HG03280 (cell line): ENCODE measurements around the gene PAX1.

Experiments used
- ATAC-seq: cut with Tn5 transposase; IDR thresholded peaks from one replicate; pipeline ENCODE4 v1.9.1; 2021; ENCODE audit warnings: mild to moderate bottlenecking, moderate library complexity; ENCODE audit not compliant: unreplicated experiment

The PAX1 gene

DNA sequence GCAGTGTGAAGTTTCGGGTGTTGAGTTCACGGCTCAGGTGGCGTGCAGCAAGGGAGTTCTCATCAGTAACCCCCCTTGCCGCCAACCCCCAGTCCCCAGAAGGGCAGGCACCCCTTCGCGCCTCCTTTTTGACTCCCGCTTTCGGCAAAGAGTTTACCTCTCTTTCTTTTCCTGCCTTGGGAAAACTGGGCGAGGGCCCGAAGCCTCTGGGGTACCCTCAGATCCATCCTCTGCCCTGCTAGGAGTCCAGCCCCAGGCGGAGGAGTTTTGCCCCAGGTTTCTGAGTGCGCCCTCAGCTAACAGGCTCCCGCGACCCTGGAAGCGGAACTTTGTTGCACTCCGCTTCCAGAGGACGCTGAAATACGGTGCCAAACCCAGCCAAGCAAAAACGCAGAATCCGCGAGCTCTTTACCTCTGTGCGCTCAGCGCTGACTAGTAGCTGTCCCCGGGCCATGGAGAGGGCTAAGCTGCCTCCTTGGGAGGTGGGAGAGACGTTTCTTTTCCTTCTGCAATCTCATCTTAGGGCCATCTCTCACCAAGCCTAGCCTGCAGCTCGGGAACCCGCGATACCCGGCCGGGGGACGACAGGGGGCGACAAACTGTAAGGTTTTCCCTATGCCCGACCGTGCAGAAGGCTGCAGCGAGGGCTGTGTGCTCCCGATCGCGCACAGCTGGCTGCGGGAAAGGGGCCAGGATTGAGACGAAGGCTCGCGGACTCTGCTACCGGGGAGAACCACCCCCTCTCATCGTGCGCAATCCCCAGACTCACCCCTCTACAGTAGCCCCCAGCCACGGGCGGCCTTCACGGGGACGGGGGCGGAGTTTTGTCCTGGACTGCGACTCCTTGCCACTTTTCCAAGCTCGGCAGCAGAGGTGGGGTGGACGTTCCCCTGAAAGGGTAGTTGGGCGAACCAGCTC, 2.7 kb upstream of the PAX1 start:
- ATAC-seq, result no peak

GRCh38 chr20:21703717-21704407, 1.6 kb upstream of the PAX1 start:
- no peak for ATAC-seq

- ATAC-seq, result no peak
Measured at GRCh38 chr20:21704408-21705385, 767 bp upstream of the PAX1 start.

GRCh38 chr20:21706261-21707195, 1.1 kb downstream of the PAX1 start:
- ATAC-seq, result no peak

- no peak for ATAC-seq
Measured at GRCh38 chr20:21707267-21707666, 1.8 kb downstream of the PAX1 start.

DNA sequence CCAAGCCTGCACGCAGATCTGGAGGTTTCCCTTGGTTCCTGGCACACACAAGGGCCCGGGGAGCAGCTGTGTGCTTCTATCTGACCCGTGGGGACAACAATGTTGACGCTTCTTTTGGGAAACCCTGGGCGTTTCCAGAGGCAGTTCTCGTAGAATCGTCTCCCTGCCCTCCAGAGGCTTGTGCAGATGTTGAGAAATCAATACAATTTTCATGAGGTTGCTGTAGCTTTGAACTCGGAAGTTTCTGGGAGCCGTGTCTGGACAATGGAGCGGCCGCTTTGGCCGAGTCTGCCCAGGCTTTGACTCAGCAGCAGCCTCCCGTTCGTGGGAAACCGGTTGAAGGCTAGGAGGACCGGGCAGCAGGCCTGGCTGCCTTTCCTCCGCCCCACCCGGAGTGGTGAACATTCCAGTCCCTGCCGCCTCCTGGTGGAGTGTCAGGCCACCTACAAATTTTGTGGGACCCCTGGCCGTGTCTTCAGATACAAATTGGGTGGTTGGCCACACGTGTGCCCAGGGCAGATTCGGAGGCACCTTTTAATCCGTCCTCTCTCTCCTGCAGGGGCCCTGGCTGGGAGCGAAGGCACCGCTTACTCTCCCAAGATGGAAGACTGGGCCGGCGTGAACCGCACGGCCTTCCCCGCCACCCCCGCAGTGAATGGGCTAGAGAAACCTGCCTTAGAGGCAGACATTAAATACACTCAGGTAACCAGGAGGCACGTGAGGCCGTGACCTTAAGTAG, 2.7 kb downstream of the PAX1 start:
- no peak for ATAC-seq

DNA sequence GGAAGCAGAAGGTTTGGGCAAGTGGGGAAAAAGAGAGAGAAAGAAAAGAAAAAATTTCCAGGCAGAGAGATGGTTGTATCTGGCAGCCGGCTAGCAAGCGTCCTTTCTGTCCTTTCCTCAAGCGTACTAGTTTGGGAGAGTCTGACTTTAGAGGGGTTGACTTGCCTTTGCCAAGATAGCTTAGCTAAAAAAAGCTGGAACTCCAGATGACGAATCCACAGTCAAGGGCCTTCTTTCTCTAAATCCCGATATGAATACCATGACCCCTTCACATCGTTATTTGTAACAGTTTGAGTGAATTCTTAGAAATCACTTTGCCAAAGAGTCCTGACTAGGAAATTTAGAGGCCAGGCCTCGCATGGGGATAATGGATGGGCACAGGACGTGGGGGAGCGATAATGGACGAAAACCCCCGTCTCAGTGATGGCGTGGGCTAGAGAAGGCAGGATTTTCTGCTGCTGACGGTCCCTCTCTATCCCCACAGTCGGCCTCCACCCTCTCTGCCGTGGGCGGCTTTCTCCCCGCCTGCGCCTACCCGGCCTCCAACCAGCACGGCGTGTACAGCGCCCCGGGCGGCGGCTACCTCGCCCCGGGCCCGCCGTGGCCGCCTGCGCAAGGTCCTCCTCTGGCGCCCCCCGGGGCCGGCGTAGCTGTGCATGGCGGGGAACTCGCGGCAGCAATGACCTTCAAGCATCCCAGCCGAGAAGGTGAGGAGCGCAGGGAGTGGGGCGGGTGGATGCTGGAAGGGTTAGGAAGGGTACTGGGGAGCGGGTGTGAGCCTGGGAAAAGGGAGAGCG, 3.5 kb downstream of the PAX1 start:
- ATAC-seq, result no peak

GRCh38 chr20:21709535-21709904, 4.1 kb downstream of the PAX1 start:
- no peak for ATAC-seq

DNA sequence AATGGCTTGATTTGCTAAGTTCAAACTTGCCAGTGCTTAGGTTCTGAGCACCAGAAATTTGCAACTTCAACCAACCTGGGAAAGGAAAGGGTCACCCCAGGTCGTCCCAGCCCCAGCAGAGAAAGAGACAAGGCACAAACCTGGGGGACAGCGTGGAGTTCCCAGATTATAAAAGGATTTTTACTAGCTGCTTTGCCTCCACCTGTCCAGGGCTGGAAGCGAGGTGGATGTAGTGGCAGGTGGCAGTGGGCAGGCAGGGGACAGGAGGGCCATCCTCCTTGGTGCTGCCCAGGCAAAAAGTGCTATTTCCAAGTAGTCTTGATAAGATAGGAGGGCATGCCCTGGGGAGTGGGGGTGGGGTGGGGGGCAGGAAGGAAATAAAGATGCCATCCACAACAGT, 4.9 kb downstream of the PAX1 start:
- no peak for ATAC-seq

DNA sequence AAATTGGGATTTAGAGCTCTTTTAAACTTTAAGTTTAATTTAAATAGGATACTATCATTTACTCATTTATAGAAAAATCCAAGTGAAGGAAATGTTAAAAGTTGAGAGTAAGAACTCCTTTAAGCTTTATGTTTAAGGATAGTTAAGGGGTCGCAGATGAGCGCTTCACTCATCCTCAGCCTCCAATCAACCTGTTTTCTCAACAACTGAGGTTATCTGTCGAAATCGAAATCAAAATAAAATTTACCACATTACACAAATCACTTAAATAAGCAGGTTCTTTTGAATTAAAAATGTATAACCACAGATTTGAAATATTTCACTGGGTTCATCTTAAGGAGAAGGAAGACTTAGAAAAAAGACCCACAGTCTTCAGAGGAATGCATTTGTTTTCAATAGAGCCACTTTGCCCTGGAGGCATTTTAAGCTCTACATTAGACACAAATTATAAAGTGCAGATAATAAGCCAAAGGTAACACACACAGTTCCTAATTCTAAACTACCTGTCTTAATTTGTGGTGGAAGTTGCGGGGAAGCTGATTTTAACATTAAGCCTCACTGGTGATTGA, 5.5 kb downstream of the PAX1 start:
- ATAC-seq, result no peak

DNA sequence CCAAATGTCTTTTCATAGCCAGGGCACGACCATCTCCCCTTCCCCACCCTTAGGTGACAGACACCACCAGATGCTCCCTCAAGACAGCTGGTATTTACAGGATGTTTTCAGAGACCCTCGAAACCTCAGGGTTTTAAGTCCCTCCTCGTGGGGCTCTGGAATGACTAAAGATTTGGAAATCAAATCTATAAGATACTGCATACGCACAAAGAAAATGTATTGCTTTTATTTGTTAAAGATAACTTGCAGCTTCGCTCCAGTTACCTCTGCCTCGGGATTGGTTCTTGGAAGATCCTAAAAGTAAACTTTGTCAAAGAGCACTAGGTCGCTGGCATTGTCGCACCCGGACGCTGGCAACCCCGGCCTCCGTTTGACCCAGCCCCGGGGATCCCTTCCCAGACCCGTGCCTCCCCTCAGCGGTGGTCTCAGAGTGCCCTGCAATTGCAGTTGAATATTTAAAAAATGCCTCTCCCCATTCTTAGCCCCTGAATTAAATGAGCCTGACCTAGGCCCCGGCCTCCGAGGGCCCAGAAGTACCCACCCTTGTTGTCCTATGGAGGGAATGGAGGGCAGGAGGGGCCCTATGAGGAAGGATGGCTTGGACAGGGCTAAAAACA, 7.1 kb downstream of the PAX1 start:
- no peak for ATAC-seq

DNA sequence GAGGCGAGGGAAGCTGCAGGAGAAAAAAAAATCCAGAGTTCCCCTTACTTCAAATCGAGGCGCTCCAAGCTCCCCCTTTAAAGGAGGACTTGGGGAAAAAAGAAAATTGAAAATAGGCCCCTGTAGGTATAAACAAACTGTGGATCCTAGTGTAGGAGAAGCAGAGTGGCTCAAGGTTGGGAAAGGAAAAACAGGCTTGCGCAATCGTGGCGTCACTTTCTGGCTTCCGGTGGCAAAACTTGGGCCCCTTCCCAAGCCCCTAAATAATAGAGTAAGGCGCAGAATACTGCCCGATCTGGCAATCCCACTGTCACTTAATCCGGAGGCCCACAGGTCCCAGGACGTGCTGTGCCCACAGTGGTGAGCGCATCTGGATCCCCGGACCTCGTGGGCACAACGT, 8.0 kb downstream of the PAX1 start:
- ATAC-seq, result no peak

GRCh38 chr20:21713901-21714296, 8.4 kb downstream of the PAX1 start:
- ATAC-seq, result no peak

DNA sequence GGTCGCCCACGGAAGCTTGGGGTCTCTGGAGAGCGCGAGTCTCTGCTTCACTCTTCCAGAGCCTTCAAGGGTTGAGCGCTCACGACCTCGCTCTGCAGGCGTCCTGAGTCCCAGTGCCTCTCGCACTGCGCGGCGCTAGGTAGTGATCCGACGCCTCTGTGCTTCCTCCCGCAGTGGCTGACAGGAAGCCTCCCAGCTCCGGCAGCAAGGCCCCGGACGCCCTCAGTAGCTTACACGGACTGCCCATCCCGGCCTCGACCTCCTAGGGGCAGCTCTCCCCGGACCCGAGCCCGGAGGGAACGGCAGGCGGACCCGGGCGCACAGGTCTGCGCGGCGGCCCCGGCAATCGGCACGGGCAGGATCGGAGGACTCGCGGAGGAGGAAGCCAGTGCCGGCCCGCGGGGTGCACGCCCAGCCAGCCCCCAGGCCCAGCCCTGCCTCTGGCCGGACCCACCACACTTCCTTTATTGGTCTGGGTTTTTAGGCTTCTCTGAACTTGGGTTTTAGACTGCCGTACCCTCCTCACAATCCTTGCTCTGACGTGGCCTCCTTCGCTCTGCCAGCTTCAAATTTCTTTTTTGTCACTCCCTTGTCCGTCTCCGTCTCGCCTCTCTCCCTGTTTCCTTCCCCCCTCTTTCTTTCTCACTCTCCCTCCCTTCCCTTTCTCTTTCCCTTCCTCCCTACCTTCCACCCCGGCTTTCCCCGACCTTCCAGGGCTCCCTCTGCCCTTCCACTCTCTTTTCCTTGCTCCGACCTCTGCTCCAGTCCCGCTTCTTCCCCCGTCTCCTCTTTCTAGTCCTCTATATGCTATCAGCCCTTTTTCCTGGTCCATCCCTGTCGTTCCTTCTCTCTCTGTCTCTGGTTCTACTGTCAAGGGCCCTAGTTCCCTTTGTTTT, 9.1 kb downstream of the PAX1 start:
- no peak for ATAC-seq

GRCh38 chr20:21715193-21715881, 9.9 kb downstream of the PAX1 start:
- ATAC-seq, result no peak

DNA sequence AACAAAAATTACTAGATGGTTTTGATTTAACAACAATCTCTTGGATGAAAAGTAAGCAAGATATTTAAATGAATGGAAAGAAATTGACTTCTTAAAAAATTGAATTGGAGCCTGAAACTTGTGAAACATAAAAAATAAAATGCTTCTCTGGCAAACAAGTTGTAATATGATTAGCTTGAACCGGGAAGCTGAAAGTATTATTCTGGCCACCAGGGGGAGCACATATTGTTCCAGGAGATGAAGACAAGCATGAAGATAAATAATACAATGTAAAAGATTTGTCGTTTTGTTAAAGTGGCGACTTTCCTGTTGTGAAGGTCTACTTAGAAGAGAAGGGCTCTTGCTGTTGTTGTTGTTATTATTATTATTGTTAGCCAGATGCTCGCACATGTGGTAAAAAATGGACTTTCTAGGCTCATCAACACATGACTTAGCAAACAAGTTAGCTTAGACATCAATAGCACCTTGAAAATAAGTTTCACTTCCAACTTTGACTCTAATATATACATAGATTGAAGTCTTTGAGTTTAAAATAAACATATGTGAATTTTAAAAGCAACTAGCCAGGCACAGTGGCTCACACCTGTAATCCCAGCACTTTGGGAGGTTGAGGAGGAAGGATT, 14.2 kb downstream of the PAX1 start:
- ATAC-seq, result peak; percentile 57
